DMS79 treated with DMSO at 0.1 percent for 48 hours (cell line): ENCODE results near the gene KCNK13.
"Not testable (repeated sequence)": the region's sequence is repeated elsewhere in the genome, so short reads cannot be mapped to it uniquely, and the experiment has no call there.

Experiments
- DNase-seq: peaks from one replicate; lab custom pipeline; 2025; lab: John Stamatoyannopoulos, UW

KCNK13 gene

DNA sequence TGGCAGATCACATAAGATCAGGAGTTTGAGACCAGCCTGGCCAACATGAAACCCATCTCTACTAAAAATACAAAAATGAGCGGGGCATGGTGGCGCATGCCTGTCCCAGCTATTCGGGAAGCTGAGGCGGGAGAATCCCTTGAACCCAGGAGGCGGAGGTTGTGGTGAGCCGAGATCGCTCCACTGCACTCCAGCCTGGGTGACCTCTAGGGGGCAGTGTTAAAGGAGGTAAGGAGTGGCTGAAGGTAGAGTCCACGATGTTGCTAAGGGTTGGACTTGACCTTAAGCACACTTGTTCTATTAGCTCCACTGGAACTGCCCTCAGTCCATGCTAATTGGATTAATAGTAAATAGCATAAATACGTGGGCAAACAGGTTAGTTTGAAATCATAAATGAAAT is 132.1 kb downstream of the KCNK13 start:
- no peak for DNase-seq

DNA sequence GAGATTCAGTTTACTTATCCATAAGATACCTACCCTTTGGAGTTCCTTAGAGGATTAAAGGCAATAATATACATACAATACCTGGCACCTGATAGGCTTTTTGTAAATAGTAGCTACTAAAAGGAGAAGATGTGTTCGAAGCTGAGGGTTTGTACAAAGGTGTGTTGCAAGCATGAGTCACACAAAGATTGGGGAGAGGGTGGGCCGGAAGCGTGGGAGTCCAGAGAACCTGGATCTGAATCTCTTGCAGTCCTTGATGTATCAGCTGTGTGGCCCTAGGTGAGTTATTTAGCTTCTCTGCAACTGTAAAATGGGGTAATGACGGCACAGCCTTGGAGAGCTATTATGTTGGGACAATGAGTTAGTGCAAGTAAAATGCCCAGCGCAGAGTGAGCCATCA is 132.9 kb downstream of the KCNK13 start:
- DNase-seq: no peak

DNA sequence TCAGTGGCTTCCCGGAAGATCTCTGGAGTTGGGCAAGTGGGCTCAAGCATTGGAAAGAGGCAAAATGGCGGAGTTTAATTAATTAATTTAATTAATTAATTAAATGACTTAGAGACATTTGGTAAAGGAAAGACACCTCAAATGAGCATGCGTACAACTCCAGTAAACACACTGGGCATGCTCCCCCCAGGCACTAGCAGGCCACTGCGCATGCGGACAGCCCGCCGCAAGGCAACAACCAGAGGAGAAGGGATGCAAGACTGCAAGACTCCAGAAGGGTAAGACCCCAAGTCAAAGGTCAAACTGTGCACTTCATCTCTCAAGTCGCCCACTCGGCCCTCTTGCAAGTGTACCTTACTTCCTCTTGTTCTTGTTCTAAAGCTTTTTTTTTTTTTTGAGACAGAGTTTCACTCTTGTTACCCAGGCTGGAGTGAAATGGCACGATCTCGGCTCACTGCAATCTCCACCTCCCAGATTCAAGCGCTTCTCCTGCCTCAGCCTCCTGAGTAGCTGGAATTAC is 136.8 kb downstream of the KCNK13 start:
- DNase-seq: no peak

DNA sequence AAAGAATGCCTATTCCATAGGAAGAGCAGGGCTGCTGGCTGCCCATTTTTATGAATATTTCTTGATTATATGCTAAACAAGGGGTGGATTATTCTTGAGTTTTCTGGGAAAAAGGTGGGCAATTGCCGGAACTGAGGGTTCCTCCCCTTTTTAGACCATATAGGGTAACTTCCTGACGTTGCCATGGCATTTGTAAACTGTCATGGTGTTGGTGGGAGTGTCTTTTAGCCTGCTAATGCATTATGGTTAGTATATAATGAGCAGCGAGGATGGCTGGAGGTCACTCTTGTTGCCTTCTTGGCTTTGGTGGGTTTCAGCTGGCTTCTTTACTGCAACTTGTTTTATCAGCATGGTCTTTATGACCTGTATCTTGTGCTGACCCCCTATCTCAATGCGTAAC is 138.8 kb downstream of the KCNK13 start:
- not testable (repeated sequence) for DNase-seq

DNA sequence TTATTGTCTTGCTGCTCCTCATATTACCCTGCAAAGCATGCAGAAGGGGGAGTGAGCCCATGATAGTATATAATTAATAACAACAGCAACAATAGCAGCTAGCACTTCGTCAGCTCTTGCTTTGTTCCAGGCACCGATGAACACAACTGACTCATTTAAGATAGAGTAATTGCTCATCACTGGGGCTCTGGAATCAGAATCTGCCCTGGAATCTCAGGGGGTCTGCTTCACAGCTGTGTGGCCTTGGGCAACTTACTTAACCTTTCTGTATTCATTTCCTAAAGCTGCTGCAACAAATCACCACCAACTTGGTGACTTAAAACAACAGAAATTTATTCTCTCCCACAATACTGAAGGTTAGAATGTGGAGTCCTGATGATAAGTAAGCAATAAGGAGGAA is 139.6 kb downstream of the KCNK13 start:
- DNase-seq: no peak

DNA sequence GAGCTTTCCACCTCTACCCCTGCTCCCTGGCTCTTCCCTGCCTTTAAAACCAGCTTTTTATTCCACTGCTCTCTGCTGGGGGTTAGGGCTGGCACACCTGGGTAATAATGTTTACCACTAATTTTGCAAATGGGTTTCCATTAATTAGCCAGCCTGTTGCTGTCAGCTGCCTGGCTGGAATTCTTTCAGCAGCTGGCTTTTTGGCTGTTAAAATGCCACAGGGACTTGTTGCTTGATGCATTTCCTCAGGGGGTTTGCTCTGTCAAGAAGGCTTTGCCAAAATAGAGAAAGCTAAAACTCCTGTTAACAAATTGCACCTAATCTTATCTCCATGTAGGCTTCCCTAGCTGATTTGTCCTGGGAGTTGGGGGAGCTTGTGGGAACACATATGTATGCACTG is 142.7 kb downstream of the KCNK13 start:
- DNase-seq: no peak

DNA sequence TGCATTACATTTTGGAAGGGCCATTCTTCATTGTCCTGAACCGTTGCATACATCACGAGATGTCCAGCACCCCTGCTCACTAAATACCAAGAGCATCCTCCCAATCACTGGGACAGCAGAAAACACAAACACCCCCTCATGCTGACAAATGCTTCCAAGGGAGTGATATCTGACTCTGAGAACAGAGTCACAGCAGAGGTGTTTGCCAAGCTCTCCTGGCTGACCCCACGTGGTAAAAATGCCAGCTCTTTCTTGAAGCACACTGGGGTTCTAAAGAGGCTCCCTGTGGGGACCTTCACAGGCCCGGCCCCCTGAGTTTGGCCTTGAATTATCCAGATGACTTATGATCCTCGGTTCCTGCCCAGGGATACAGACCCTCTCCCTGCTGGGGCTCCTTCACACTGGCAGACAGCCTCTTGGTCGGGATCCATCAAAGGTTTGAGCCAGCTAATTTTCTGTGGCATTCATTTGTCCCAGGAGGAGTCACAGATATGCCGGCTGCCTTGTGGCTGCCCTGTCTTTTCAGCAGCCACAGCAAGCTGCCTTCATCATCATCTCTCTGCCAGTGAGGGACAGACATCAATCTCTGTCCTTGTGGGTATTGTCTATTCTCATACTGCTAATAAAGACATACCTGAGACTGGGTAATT is 151.4 kb downstream of the KCNK13 start:
- no peak for DNase-seq

DNA sequence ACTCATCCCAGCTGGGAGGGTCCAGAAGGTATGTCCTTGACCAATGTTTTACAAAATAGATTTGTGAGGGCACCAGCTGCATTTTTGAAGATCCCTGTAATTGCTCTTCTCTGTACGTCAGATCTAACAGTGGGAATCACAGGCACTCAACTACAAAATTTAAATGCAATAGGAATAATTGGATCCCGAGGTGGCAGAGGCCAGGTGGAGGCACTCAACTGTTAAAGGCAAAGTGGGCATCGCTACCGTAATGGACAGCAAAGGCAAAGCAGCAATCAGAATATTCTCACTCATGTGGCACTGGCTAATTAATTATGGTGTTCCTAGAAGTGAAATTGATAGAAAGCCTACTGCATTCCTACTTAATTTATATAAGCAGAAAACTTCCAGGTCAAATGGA is 166.7 kb downstream of the KCNK13 start:
- DNase-seq: no peak

DNA sequence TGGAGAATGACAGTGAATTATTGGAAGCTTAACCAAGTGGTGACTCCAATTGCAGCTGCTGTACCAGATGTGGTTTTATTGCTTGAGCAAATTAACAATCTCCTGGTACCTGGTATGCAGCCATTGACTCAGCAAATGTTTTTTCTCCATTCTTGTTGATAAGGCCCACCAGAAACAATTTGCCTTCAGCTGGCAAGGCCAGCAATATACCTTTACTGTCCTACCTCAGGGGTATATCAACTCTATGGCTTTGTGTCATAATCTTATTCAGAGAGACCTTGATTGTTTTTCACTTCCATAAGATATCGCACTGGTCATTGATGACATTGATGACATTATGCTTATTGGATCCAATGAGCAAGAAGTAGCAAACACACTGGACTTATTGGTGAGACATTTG is 168.1 kb downstream of the KCNK13 start:
- not testable (repeated sequence) for DNase-seq
